Measurements from ENCODE around the gene CDCP2.

The CDCP2 gene

DNA sequence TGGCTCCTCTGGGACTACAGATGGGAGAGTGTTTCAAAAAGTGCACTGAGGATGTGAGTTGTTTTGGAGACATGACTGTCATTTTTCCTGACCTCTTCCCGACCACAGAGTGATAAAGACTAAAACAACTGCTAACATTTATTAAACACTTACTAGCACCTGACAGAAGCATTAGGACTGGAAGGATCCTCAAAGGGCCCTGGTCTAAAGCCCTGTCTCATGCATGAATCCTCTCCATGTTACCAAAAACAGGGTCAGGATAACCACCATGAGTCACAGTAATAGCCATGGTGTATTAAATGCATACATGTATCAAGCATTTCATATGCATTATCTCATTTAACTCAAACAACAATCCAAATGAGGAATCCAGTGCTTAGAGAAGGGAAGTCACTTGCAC lies 35.5 kb upstream of the CDCP2 start:
- Histone ChIP-seq H3K27me3 (ENCODE audit: insufficient read depth, insufficient read length) (no peaks in the 10 kb centered on the region), H3K4me3 (ENCODE audit: insufficient read length, low read depth) (no peak overlapping the region), H3K9me3 (ENCODE audit: insufficient read depth, low read length) (no peaks in the 10 kb centered on the region), H3K9ac (ENCODE audit: insufficient read length, low read depth) (no peak overlapping the region), H3K36me3 (ENCODE audit: insufficient read depth, insufficient read length, low read length) (peaks cover 48% of the 10 kb centered on the region), H3K4me1 (ENCODE audit: insufficient read depth, insufficient read length) (no peaks in the 10 kb centered on the region)
- TF ChIP-seq SUZ12 (IDR thresholded peaks at IDR 0.05; ENCODE audit: extremely low read depth, insufficient read depth, insufficient read length) (no peak), ZNF274 (IDR thresholded peaks at IDR 0.05; ENCODE audit: low read depth, low read length) (no peak), YY1 (IDR thresholded peaks at IDR 0.05; ENCODE audit: insufficient read depth, insufficient read length) (no peak)
- no peak for DNase-seq (ENCODE audit: low read depth, low spot score)

DNA sequence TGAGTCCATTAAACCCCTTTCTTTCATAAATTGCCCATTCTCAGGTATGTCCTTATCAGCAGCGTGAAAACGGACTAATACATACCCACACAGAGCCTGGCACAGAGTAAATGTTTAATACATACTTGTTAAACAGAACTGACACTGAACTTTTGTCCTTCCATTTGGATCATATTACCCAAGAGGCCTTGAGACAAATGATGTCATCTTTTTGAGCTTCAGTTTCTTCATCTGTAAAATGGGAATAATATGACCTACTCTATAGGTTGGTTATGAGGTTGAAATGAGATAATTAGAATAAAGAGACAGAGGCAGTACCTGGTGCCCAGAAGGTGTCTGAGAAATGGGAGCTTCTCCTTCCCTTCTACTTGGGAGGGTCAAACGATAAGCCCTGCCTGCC lies 33.3 kb upstream of the CDCP2 start:
- no peak overlapping the region for H3K9ac ChIP-seq (ENCODE audit: insufficient read length, low read depth)
- H3K9me3 ChIP-seq (ENCODE audit: insufficient read depth, low read length) = no peaks in the 10 kb centered on the region
- no peak for TF ChIP-seq SUZ12 (IDR thresholded peaks at IDR 0.05; ENCODE audit: extremely low read depth, insufficient read depth, insufficient read length)
- TF ChIP-seq YY1 (IDR thresholded peaks at IDR 0.05; ENCODE audit: insufficient read depth, insufficient read length) = no peak
- TF ChIP-seq ZNF274 (IDR thresholded peaks at IDR 0.05; ENCODE audit: low read depth, low read length) = no peak
- no peak for DNase-seq (ENCODE audit: low read depth, low spot score)
- H3K4me1 ChIP-seq (ENCODE audit: insufficient read depth, insufficient read length) = peaks cover 2% of the 10 kb centered on the region
- no peak overlapping the region for H3K4me3 ChIP-seq (ENCODE audit: insufficient read length, low read depth)
- H3K36me3 ChIP-seq (ENCODE audit: insufficient read depth, insufficient read length, low read length) = peaks cover 38% of the 10 kb centered on the region
- H3K27me3 ChIP-seq (ENCODE audit: insufficient read depth, insufficient read length) = no peaks in the 10 kb centered on the region

DNA sequence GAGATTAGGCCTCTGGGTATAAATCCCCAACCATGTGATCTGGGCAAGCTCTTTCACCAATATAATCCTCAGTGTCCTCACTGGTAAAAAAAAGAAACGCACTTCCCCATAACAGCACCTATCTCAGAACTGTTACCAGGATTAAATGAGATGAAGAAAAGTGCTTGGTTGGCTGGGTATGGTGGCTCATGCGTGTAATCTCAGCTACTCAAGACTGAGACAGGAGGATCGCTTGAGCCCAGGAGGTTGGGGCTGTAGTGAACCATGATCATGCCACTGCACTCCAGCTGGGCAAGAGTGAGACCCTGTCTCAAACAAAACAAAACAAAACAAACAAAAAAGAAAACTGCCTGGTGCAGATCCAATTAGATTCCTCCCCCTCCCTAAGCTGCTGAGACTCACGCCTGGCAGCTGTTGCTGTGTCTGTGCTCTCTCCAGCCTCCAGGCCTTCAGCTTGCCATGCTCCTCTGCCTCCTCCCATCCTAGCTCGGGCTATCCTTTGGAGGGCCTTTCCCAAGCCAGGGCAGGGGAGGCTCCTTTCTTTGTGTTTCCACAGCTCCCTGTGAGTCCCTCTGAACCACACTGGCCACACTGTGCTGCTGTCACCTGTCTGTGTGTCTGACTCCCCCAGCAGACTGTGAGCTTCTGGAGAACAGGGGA lies 28.0 kb upstream of the CDCP2 start:
- DNase-seq (ENCODE audit: low read depth, low spot score) = no peak
- Histone ChIP-seq H3K4me1 (ENCODE audit: insufficient read depth, insufficient read length) (peaks cover 2% of the 10 kb centered on the region), H3K9me3 (ENCODE audit: insufficient read depth, low read length) (no peaks in the 10 kb centered on the region), H3K36me3 (ENCODE audit: insufficient read depth, insufficient read length, low read length) (peaks cover 28% of the 10 kb centered on the region), H3K27me3 (ENCODE audit: insufficient read depth, insufficient read length) (no peaks in the 10 kb centered on the region), H3K9ac (ENCODE audit: insufficient read length, low read depth) (no peak overlapping the region), H3K4me3 (ENCODE audit: insufficient read length, low read depth) (no peak overlapping the region)
- no peak for TF ChIP-seq ZNF274 (IDR thresholded peaks at IDR 0.05; ENCODE audit: low read depth, low read length)
- no peak for TF ChIP-seq YY1 (IDR thresholded peaks at IDR 0.05; ENCODE audit: insufficient read depth, insufficient read length)
- TF ChIP-seq SUZ12 (IDR thresholded peaks at IDR 0.05; ENCODE audit: extremely low read depth, insufficient read depth, insufficient read length) = no peak

GRCh38 chr1:54178296-54179070 lies 25.7 kb upstream of the CDCP2 start:
- Histone ChIP-seq H3K27me3 (ENCODE audit: insufficient read depth, insufficient read length) (no peaks in the 10 kb centered on the region), H3K9me3 (ENCODE audit: insufficient read depth, low read length) (no peaks in the 10 kb centered on the region), H3K9ac (ENCODE audit: insufficient read length, low read depth) (no peak overlapping the region), H3K4me3 (ENCODE audit: insufficient read length, low read depth) (no peak overlapping the region), H3K4me1 (ENCODE audit: insufficient read depth, insufficient read length) (peaks cover 2% of the 10 kb centered on the region), H3K36me3 (ENCODE audit: insufficient read depth, insufficient read length, low read length) (peaks cover 39% of the 10 kb centered on the region)
- TF ChIP-seq SUZ12 (IDR thresholded peaks at IDR 0.05; ENCODE audit: extremely low read depth, insufficient read depth, insufficient read length) = no peak
- no peak for TF ChIP-seq ZNF274 (IDR thresholded peaks at IDR 0.05; ENCODE audit: low read depth, low read length)
- no peak for TF ChIP-seq YY1 (IDR thresholded peaks at IDR 0.05; ENCODE audit: insufficient read depth, insufficient read length)
- no peak for DNase-seq (ENCODE audit: low read depth, low spot score)

GRCh38 chr1:54177726-54178125 lies 24.9 kb upstream of the CDCP2 start:
- Histone ChIP-seq H3K9ac (ENCODE audit: insufficient read length, low read depth) (no peak overlapping the region), H3K4me1 (ENCODE audit: insufficient read depth, insufficient read length) (peaks cover 2% of the 10 kb centered on the region), H3K27me3 (ENCODE audit: insufficient read depth, insufficient read length) (no peaks in the 10 kb centered on the region), H3K36me3 (ENCODE audit: insufficient read depth, insufficient read length, low read length) (peaks cover 39% of the 10 kb centered on the region), H3K9me3 (ENCODE audit: insufficient read depth, low read length) (no peaks in the 10 kb centered on the region), H3K4me3 (ENCODE audit: insufficient read length, low read depth) (no peak overlapping the region)
- no peak for DNase-seq (ENCODE audit: low read depth, low spot score)
- TF ChIP-seq SUZ12 (IDR thresholded peaks at IDR 0.05; ENCODE audit: extremely low read depth, insufficient read depth, insufficient read length) = no peak
- TF ChIP-seq YY1 (IDR thresholded peaks at IDR 0.05; ENCODE audit: insufficient read depth, insufficient read length) = no peak
- TF ChIP-seq ZNF274 (IDR thresholded peaks at IDR 0.05; ENCODE audit: low read depth, low read length) = no peak

GRCh38 chr1:54176621-54177327 lies 24.0 kb upstream of the CDCP2 start:
- Histone ChIP-seq H3K36me3 (ENCODE audit: insufficient read depth, insufficient read length, low read length) (peaks cover 39% of the 10 kb centered on the region), H3K9me3 (ENCODE audit: insufficient read depth, low read length) (no peaks in the 10 kb centered on the region), H3K4me3 (ENCODE audit: insufficient read length, low read depth) (no peak overlapping the region), H3K27me3 (ENCODE audit: insufficient read depth, insufficient read length) (no peaks in the 10 kb centered on the region), H3K4me1 (ENCODE audit: insufficient read depth, insufficient read length) (peaks cover under 1% of the 10 kb centered on the region), H3K9ac (ENCODE audit: insufficient read length, low read depth) (no peak overlapping the region)
- TF ChIP-seq YY1 (IDR thresholded peaks at IDR 0.05; ENCODE audit: insufficient read depth, insufficient read length) (no peak), SUZ12 (IDR thresholded peaks at IDR 0.05; ENCODE audit: extremely low read depth, insufficient read depth, insufficient read length) (no peak), ZNF274 (IDR thresholded peaks at IDR 0.05; ENCODE audit: low read depth, low read length) (no peak)
- DNase-seq (ENCODE audit: low read depth, low spot score) = no peak

DNA sequence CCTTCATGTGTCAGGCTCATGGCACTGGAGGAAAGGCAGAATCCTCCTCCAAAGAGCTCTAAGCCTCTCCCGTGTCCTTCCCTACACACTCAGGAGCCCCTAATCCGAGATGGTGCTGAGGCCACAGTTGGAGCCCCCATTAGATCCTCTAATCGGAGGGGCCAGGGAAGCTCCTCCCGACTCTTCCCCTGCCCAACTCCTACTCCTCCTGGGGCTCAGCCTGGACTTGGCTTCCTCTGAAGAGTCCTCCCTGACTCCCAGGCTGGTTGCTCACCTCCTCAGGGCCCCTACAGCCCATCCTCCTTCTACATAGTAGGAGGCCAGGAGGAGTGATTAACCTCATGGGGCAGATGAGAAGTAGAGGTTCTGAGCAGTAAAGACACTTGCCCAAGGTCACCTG lies 21.3 kb upstream of the CDCP2 start:
- Histone ChIP-seq H3K27me3 (ENCODE audit: insufficient read depth, insufficient read length) (no peaks in the 10 kb centered on the region), H3K9ac (ENCODE audit: insufficient read length, low read depth) (no peak overlapping the region), H3K4me3 (ENCODE audit: insufficient read length, low read depth) (no peak overlapping the region), H3K36me3 (ENCODE audit: insufficient read depth, insufficient read length, low read length) (peaks cover 30% of the 10 kb centered on the region), H3K4me1 (ENCODE audit: insufficient read depth, insufficient read length) (peaks cover 7% of the 10 kb centered on the region), H3K9me3 (ENCODE audit: insufficient read depth, low read length) (no peaks in the 10 kb centered on the region)
- TF ChIP-seq YY1 (IDR thresholded peaks at IDR 0.05; ENCODE audit: insufficient read depth, insufficient read length) (no peak), ZNF274 (IDR thresholded peaks at IDR 0.05; ENCODE audit: low read depth, low read length) (no peak), SUZ12 (IDR thresholded peaks at IDR 0.05; ENCODE audit: extremely low read depth, insufficient read depth, insufficient read length) (no peak)
- no peak for DNase-seq (ENCODE audit: low read depth, low spot score)

Data from NT2/D1 (cell line).